ENCODE data around the gene FNBP1L. TPM values are rescaled to one million over a fixed set of nuclear protein-coding genes. Genes with fewer than 3 reads are reported as not detected.

Gene FNBP1L
- total RNA-seq, 6 experiments from 2014 or later: 9.0 to 15.6 (median 12.1) TPM

GRCh38 chr1:93506126-93506525, 58.2 kb downstream of the FNBP1L start:
- DNase-seq (no peak), ATAC-seq (no peak)

GRCh38 chr1:93516164-93516563, 68.2 kb downstream of the FNBP1L start:
- no peaks in the 10 kb centered on the region for H3K4me1 ChIP-seq
- no peaks in the 10 kb centered on the region for H3K27me3 ChIP-seq
- no peak overlapping the region for H3K4me3 ChIP-seq
- WGBS (ENCODE audit: insufficient coverage, low coverage, low lambda C conversion rate, missing lambda C conversion rate): 81% methylated on average over 3 of the region's 5 CpGs
- intact Hi-C loops (cut with DNase I): no loop called here
- ATAC-seq (no peak), DNase-seq (no peak)
- no peaks in the 10 kb centered on the region for H3K9me3 ChIP-seq
- TF ChIP-seq CTCF (IDR thresholded peaks at IDR 0.05) (no peak), POLR2A (IDR thresholded peaks at IDR 0.05) (no peak)
- no peaks in the 10 kb centered on the region for H3K36me3 ChIP-seq
- H3K27ac ChIP-seq: no peak overlapping the region

More at GRCh38 chr1:93506126-93506525, 58.2 kb downstream of the FNBP1L start:
- TF ChIP-seq POLR2A (IDR thresholded peaks at IDR 0.05) (no peak), CTCF (IDR thresholded peaks at IDR 0.05) (no peak)
- H3K27ac ChIP-seq: no peak overlapping the region
- no peaks in the 10 kb centered on the region for H3K9me3 ChIP-seq
- H3K4me3 ChIP-seq: no peak overlapping the region
- no peaks in the 10 kb centered on the region for H3K27me3 ChIP-seq
- no peaks in the 10 kb centered on the region for H3K36me3 ChIP-seq
- no peaks in the 10 kb centered on the region for H3K4me1 ChIP-seq
- 69% methylated on average over 3 of the region's 3 CpGs for WGBS (ENCODE audit: insufficient coverage, low coverage, low lambda C conversion rate, missing lambda C conversion rate)
- intact Hi-C loops (cut with DNase I): no loop called here

- TF ChIP-seq POLR2A (IDR thresholded peaks at IDR 0.05) (no peak), CTCF (IDR thresholded peaks at IDR 0.05) (no peak)
- no peaks in the 10 kb centered on the region for H3K27me3 ChIP-seq
- no peak for ATAC-seq
- no peak for DNase-seq
- H3K4me3 ChIP-seq: no peak overlapping the region
- no peak overlapping the region for H3K27ac ChIP-seq
- no peaks in the 10 kb centered on the region for H3K4me1 ChIP-seq
- no peaks in the 10 kb centered on the region for H3K9me3 ChIP-seq
- no peaks in the 10 kb centered on the region for H3K36me3 ChIP-seq
- intact Hi-C loops (cut with DNase I): no loop called here
These were observed 70.6 kb downstream of the FNBP1L start for GRCh38 chr1:93518516-93518915.

GRCh38 chr1:93519199-93519829, 71.4 kb downstream of the FNBP1L start:
- Histone ChIP-seq H3K9me3 (no peaks in the 10 kb centered on the region), H3K36me3 (no peaks in the 10 kb centered on the region), H3K4me1 (no peaks in the 10 kb centered on the region), H3K4me3 (no peak overlapping the region), H3K27me3 (no peaks in the 10 kb centered on the region), H3K27ac (no peak overlapping the region)
- ATAC-seq: no peak
- DNase-seq: no peak
- intact Hi-C loops (cut with DNase I): no loop called here
- no peak for TF ChIP-seq POLR2A (IDR thresholded peaks at IDR 0.05)
- no peak for TF ChIP-seq CTCF (IDR thresholded peaks at IDR 0.05)
- WGBS (ENCODE audit: insufficient coverage, low coverage, low lambda C conversion rate, missing lambda C conversion rate): 63% methylated on average over 3 of the region's 3 CpGs

GRCh38 chr1:93521618-93522017, 73.7 kb downstream of the FNBP1L start:
- no peaks in the 10 kb centered on the region for H3K27me3 ChIP-seq
- WGBS (ENCODE audit: insufficient coverage, low coverage, low lambda C conversion rate, missing lambda C conversion rate): 97% methylated on average over 2 of the region's 2 CpGs
- no peaks in the 10 kb centered on the region for H3K36me3 ChIP-seq
- ATAC-seq: no peak
- no peak overlapping the region for H3K4me3 ChIP-seq
- intact Hi-C loops (cut with DNase I): no loop called here
- TF ChIP-seq POLR2A (IDR thresholded peaks at IDR 0.05) (no peak), CTCF (IDR thresholded peaks at IDR 0.05) (no peak)
- H3K9me3 ChIP-seq: no peaks in the 10 kb centered on the region
- H3K4me1 ChIP-seq: no peaks in the 10 kb centered on the region
- DNase-seq: no peak
- no peak overlapping the region for H3K27ac ChIP-seq

Data from right lobe of liver (tissue), 6 donors.